Fibroblast of peridontal ligament (primary cell): ENCODE measurements around the gene OR2K2.
"Not testable (repeated sequence)": the region's sequence is repeated elsewhere in the genome, so short reads cannot be mapped to it uniquely, and the experiment has no call there.

Experiments
- DNase-seq: peaks from one replicate; pipeline ENCODE4 v3.0.0-alpha.2; 2010; ENCODE audit errors: extremely low read depth

Gene OR2K2

GRCh38 chr9:111330124-111330523, at the start of gene OR2K2:
OR2K2 (minus strand) TSS chr9:111330224; CDS start chr9:111328433, 1,791 bp downstream.
- DNase-seq, result no peak

GRCh38 chr9:111375817-111376564, 46.0 kb upstream of the OR2K2 start:
- peak; percentile 22 for DNase-seq

DNA sequence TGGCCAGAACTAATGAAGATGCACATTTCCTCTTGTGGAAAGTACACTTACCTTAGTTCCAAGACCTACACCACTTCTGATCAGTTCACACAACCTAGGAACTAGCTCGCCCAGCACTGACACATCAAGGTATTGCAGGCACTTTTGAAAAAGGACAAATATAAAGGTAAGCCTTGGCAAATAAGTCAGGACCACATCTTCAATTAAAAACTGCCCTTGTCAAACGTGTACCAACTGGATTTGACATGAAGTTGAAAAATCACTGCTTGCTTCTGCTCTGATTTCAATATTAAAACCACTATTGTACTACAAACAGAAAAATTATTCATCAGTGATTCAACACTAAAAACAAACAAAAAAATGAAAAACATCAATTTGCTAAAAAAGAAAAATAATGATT, 45.0 kb upstream of the OR2K2 start:
- DNase-seq, result no peak

- DNase-seq, result no peak
Measured at GRCh38 chr9:111372297-111372696, 42.3 kb upstream of the OR2K2 start.

DNA sequence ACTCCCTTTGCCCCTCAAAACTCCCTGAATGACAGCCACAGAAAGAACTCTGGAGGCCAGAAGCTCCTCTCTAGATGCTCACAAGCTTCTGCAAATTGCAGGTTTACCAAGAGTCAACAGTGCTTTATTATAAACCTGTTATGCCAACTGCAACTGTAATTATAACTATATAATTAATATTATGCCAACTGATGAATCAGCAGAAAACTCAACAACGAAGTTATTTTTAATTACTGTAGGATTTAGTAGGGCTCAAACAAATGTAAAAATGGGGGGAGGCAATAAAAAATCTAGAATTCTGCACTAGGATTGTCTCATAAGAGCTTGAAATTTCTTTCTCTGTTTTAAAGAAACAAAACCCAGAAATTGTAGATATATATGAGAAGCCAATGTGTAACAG, 37.0 kb upstream of the OR2K2 start:
- DNase-seq, result no peak

- DNase-seq, result no peak
Measured at GRCh38 chr9:111362526-111362925, 32.5 kb upstream of the OR2K2 start.

DNA sequence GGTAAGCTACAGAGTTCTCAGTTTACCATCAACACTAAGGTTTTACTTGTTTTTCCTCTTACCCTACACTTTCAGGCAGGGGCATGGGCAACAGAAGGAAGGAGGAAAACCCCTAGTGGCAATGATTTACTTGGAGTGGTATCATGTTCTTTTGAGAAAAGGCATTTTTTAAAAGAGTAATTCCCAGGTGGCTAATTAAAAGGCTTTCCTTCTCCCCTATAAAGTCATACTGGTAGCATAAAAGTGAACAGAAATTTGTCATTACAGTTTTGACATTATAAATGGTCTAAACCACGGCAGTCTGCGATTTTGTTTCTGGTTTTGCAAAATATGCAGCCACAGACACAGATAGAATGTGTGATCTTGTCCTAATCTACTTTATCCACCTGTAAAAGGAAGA, 30.9 kb upstream of the OR2K2 start:
- DNase-seq, result no peak

GRCh38 chr9:111356481-111357244, 26.6 kb upstream of the OR2K2 start:
- DNase-seq, result peak; percentile 95

- DNase-seq, result no peak
Measured at GRCh38 chr9:111352545-111352944, 22.5 kb upstream of the OR2K2 start.

- peak; percentile 46 for DNase-seq
Measured at GRCh38 chr9:111350556-111350955, 20.5 kb upstream of the OR2K2 start.

DNA sequence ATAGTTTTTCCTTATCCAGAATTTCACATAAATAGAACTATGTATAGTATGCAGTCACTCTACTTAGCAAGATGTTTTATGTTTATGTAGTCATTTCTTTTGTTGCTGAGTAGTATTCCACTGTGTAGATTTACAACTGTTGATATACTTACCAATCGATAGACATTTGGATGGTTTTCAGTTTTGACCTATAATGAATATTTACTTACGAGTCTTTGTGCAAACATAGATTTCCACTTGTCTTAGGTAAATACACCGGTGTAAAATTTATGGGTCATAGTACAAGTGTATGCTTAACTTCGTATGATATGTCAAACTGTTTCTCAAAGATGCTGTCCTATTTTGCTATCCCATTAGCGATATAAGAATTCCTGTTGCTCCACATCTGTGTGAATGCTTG, 19.7 kb upstream of the OR2K2 start:
- DNase-seq, result no peak

GRCh38 chr9:111348821-111349271, 18.8 kb upstream of the OR2K2 start:
- no peak for DNase-seq

DNA sequence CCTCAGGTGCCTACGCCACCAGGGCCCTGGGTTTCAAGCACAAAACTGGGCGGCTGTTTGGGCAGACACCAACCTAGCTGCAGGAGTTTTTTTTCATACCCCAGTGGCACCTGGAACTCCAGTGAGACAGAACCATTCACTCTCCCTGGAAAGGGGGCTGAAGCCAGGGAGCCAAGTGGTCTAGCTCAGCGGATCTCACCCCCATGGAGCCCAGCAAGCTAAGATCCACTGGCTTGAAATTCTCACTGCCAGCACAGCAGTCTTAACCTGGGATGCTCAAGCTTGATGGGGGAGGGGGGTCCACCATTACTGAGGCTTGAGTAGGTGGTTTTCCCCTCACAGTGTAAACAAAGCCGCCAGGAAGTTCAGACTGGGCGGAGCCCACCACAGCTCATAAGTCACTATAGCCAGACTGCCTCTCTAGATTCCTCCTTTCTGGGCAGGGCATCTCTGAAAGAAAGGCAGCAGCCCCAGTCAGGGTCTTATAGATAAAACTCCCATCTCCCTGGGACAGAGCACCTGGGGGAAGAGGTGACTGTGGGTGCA, 4.4 kb upstream of the OR2K2 start:
- not testable (repeated sequence) for DNase-seq

DNA sequence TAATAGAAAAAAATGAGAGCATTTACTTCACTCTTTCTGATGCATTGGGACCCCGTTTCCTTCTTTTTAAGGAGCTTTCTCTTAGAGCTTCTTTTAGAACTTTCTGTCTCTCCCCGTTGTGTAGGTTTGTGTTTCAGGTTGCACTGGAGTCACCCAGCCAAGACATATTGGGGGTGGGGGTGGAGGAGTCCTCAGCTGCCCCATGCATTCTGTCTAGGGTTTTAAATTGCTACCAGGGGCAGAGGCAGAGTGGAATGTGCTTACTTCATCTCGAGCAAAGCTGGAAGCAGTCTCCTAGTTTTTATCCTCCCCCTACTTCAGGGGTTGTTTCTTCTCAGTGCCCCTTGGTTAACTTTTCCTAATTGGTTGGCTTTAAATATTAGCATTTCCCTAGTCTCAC, 9.4 kb downstream of the OR2K2 start:
- no peak for DNase-seq

- peak; percentile 62 for DNase-seq
Measured at GRCh38 chr9:111316796-111317195, 13.2 kb downstream of the OR2K2 start.

GRCh38 chr9:111305914-111306313, 24.1 kb downstream of the OR2K2 start:
- no peak for DNase-seq

DNA sequence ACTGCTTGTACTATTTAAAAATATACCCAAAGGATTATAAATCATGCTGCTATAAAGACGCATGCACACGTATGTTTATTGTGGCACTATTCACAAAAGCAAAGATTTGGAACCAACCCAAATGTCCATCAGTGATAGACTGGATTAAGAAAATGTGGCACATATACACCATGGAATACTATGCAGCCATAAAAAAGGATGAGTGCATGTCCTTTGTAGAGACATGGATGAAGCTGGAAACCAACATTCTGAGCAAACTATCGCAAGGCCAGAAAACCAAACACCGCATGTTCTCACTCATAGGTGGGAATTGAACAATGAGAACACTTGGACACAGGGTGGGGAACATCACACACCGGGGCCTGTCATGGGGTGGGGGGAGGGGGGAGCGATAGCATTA, 26.0 kb downstream of the OR2K2 start:
- not testable (repeated sequence) for DNase-seq

DNA sequence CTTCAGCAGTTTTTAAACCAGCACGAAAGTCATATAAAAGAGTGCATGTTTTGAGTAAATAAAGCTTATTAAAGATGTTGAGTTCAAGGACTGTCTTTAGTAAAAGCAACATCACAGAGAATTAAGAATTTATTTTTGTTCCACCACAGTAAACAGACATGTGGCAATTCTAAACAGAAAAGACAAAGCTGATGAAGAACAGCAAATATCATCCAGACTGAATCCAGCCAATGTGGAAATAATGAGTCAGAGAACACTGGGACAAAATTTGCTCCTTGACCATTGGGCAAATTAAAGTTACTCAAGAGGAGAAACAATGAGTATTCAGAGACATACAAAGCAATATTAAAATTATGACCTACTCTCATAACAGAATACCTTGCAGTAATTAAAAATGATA, 28.8 kb downstream of the OR2K2 start:
- DNase-seq, result peak; percentile 87

- DNase-seq, result no peak
Measured at GRCh38 chr9:111300140-111300735, 29.8 kb downstream of the OR2K2 start.

DNA sequence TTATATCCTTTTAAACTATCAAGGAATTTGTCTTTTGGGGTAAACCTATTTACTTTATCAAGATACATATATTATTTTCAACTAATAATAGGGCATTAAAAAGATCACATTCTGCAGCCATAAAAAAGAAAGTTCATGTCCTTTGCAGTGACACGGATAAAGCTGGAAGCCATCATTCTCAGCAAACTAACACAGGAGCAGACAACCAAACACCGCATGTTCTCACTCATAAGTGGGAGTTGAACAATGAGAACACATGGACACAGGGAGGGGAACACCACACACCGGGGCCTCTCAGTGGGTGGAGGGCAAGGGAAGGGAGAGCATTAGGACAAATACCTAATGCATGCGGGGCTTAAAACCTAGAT, 30.4 kb downstream of the OR2K2 start:
- not testable (repeated sequence) for DNase-seq

GRCh38 chr9:111298731-111299598, 31.1 kb downstream of the OR2K2 start:
- DNase-seq, result peak; percentile 93
